Measurements from ENCODE around the gene ALOX12B. TPM values are rescaled to one million over a fixed set of nuclear protein-coding genes. Genes with fewer than 3 reads are reported as not detected.

ALOX12B gene
- total RNA-seq (2014; rRNA removed; shearing (Covaris generic); ENCODE audit: low replicate concordance), result 0.22 and 1.5 TPM in 2 replicates

GRCh38 chr17:8087075-8087951 is at the start of gene ALOX12B:
TSS of gene ALOX12B (minus strand) at chr17:8087716. CDS start at chr17:8087442, 274 bp downstream.
- Histone ChIP-seq H3K4me2 (ENCODE audit: low read depth, low read length, poor library complexity, severe bottlenecking) (no peak within 1 kb of the TSS), H3K4me1 (ENCODE audit: low read length) (peaks cover 30% of the 10 kb centered on the region), H2AFZ (ENCODE audit: low read length) (no peak within 1 kb of the TSS), H3K27ac (ENCODE audit: low read length) (no peak within 1 kb of the TSS), H3K9ac (ENCODE audit: low read length) (no peak within 1 kb of the TSS), H3K79me2 (ENCODE audit: low read length) (no peaks in the 10 kb centered on the region), H3K4me3 (ENCODE audit: low read length) (no peak within 1 kb of the TSS), H3K9me3 (ENCODE audit: low read length) (no peaks in the 10 kb centered on the region), H3K36me3 (ENCODE audit: insufficient read depth, low read length) (no peaks in the 10 kb centered on the region), H3K9me2 (replicated peaks; ENCODE audit: insufficient read depth, low read length) (no peaks in the 10 kb centered on the region), H3K27me3 (ENCODE audit: low read length) (no peaks in the 10 kb centered on the region), H4K20me1 (ENCODE audit: insufficient read depth, low read depth, low read length) (no peaks in the 10 kb centered on the region)
- DNase-seq, result no peak

- Histone ChIP-seq H3K4me2 (ENCODE audit: low read depth, low read length, poor library complexity, severe bottlenecking) (no peak overlapping the region), H4K20me1 (ENCODE audit: insufficient read depth, low read depth, low read length) (no peaks in the 10 kb centered on the region), H3K4me3 (ENCODE audit: low read length) (no peak overlapping the region), H3K36me3 (ENCODE audit: insufficient read depth, low read length) (no peaks in the 10 kb centered on the region), H3K9me3 (ENCODE audit: low read length) (no peaks in the 10 kb centered on the region), H2AFZ (ENCODE audit: low read length) (no peak overlapping the region), H3K27me3 (ENCODE audit: low read length) (no peaks in the 10 kb centered on the region), H3K79me2 (ENCODE audit: low read length) (no peaks in the 10 kb centered on the region), H3K9ac (ENCODE audit: low read length) (no peak overlapping the region), H3K9me2 (replicated peaks; ENCODE audit: insufficient read depth, low read length) (no peaks in the 10 kb centered on the region), H3K27ac (ENCODE audit: low read length) (no peak overlapping the region), H3K4me1 (ENCODE audit: low read length) (peaks cover 11% of the 10 kb centered on the region)
- DNase-seq, result no peak
Observed at GRCh38 chr17:8133941-8134340, 46.4 kb upstream of the ALOX12B start.

- H2AFZ ChIP-seq (ENCODE audit: low read length), result no peak overlapping the region
- peaks cover 12% of the 10 kb centered on the region for H3K4me1 ChIP-seq (ENCODE audit: low read length)
- H3K36me3 ChIP-seq (ENCODE audit: insufficient read depth, low read length), result no peaks in the 10 kb centered on the region
- no peaks in the 10 kb centered on the region for H3K9me3 ChIP-seq (ENCODE audit: low read length)
- no peak for DNase-seq
- no peaks in the 10 kb centered on the region for H4K20me1 ChIP-seq (ENCODE audit: insufficient read depth, low read depth, low read length)
- no peak overlapping the region for H3K4me2 ChIP-seq (ENCODE audit: low read depth, low read length, poor library complexity, severe bottlenecking)
- H3K27me3 ChIP-seq (ENCODE audit: low read length), result no peaks in the 10 kb centered on the region
- no peaks in the 10 kb centered on the region for H3K9me2 ChIP-seq (replicated peaks; ENCODE audit: insufficient read depth, low read length)
- no peak overlapping the region for H3K4me3 ChIP-seq (ENCODE audit: low read length)
- H3K9ac ChIP-seq (ENCODE audit: low read length), result no peak overlapping the region
- no peak overlapping the region for H3K27ac ChIP-seq (ENCODE audit: low read length)
- no peaks in the 10 kb centered on the region for H3K79me2 ChIP-seq (ENCODE audit: low read length)
Observed at GRCh38 chr17:8133399-8133798, 45.9 kb upstream of the ALOX12B start.

- H2AFZ ChIP-seq (ENCODE audit: low read length), result no peak overlapping the region
- H3K27ac ChIP-seq (ENCODE audit: low read length), result no peak overlapping the region
- H3K79me2 ChIP-seq (ENCODE audit: low read length), result no peaks in the 10 kb centered on the region
Observed at GRCh38 chr17:8131844-8132441, 44.4 kb upstream of the ALOX12B start.

GRCh38 chr17:8128125-8128784 is 40.7 kb upstream of the ALOX12B start:
- no peaks in the 10 kb centered on the region for H3K27me3 ChIP-seq (ENCODE audit: low read length)
- H3K79me2 ChIP-seq (ENCODE audit: low read length), result no peaks in the 10 kb centered on the region
- DNase-seq, result peak; percentile 52
- no peak overlapping the region for H2AFZ ChIP-seq (ENCODE audit: low read length)
- H4K20me1 ChIP-seq (ENCODE audit: insufficient read depth, low read depth, low read length), result no peaks in the 10 kb centered on the region
- no peak overlapping the region for H3K4me2 ChIP-seq (ENCODE audit: low read depth, low read length, poor library complexity, severe bottlenecking)
- no peak overlapping the region for H3K9ac ChIP-seq (ENCODE audit: low read length)
- H3K27ac ChIP-seq (ENCODE audit: low read length), result no peak overlapping the region
- no peaks in the 10 kb centered on the region for H3K9me2 ChIP-seq (replicated peaks; ENCODE audit: insufficient read depth, low read length)
- no peak overlapping the region for H3K4me3 ChIP-seq (ENCODE audit: low read length)
- H3K9me3 ChIP-seq (ENCODE audit: low read length), result no peaks in the 10 kb centered on the region
- H3K4me1 ChIP-seq (ENCODE audit: low read length), result peaks cover 41% of the 10 kb centered on the region
- H3K36me3 ChIP-seq (ENCODE audit: insufficient read depth, low read length), result no peaks in the 10 kb centered on the region

More at GRCh38 chr17:8131844-8132441, 44.4 kb upstream of the ALOX12B start:
- H3K27me3 ChIP-seq (ENCODE audit: low read length), result no peaks in the 10 kb centered on the region
- H3K9me2 ChIP-seq (replicated peaks; ENCODE audit: insufficient read depth, low read length), result no peaks in the 10 kb centered on the region
- no peak for DNase-seq
- H3K4me3 ChIP-seq (ENCODE audit: low read length), result no peak overlapping the region
- H3K36me3 ChIP-seq (ENCODE audit: insufficient read depth, low read length), result no peaks in the 10 kb centered on the region
- no peaks in the 10 kb centered on the region for H3K9me3 ChIP-seq (ENCODE audit: low read length)
- H3K9ac ChIP-seq (ENCODE audit: low read length), result no peak overlapping the region
- no peaks in the 10 kb centered on the region for H4K20me1 ChIP-seq (ENCODE audit: insufficient read depth, low read depth, low read length)
- peaks cover 9% of the 10 kb centered on the region for H3K4me1 ChIP-seq (ENCODE audit: low read length)
- no peak overlapping the region for H3K4me2 ChIP-seq (ENCODE audit: low read depth, low read length, poor library complexity, severe bottlenecking)

- Histone ChIP-seq H3K9ac (ENCODE audit: low read length) (peak overlapping the region; percentile 91), H3K9me3 (ENCODE audit: low read length) (no peaks in the 10 kb centered on the region), H2AFZ (ENCODE audit: low read length) (peak overlapping the region; percentile 98; the same call in 1 of the 2 replicates), H3K79me2 (ENCODE audit: low read length) (no peaks in the 10 kb centered on the region), H3K4me2 (ENCODE audit: low read depth, low read length, poor library complexity, severe bottlenecking) (peak overlapping the region; percentile 100), H3K27me3 (ENCODE audit: low read length) (no peaks in the 10 kb centered on the region), H4K20me1 (ENCODE audit: insufficient read depth, low read depth, low read length) (no peaks in the 10 kb centered on the region), H3K4me3 (ENCODE audit: low read length) (peak overlapping the region; percentile 92), H3K9me2 (replicated peaks; ENCODE audit: insufficient read depth, low read length) (no peaks in the 10 kb centered on the region), H3K4me1 (ENCODE audit: low read length) (peaks cover 57% of the 10 kb centered on the region), H3K27ac (ENCODE audit: low read length) (no peak overlapping the region), H3K36me3 (ENCODE audit: insufficient read depth, low read length) (no peaks in the 10 kb centered on the region)
- peak; percentile 84 for DNase-seq
Observed at GRCh38 chr17:8126491-8127066, 39.1 kb upstream of the ALOX12B start.

GRCh38 chr17:8125947-8126490 is 38.5 kb upstream of the ALOX12B start:
- Histone ChIP-seq H2AFZ (ENCODE audit: low read length) (peak overlapping the region; percentile 98), H3K27ac (ENCODE audit: low read length) (peak overlapping the region; percentile 60), H3K27me3 (ENCODE audit: low read length) (no peaks in the 10 kb centered on the region), H3K4me1 (ENCODE audit: low read length) (peaks cover 59% of the 10 kb centered on the region), H3K79me2 (ENCODE audit: low read length) (no peaks in the 10 kb centered on the region), H3K9me3 (ENCODE audit: low read length) (no peaks in the 10 kb centered on the region), H3K36me3 (ENCODE audit: insufficient read depth, low read length) (no peaks in the 10 kb centered on the region), H4K20me1 (ENCODE audit: insufficient read depth, low read depth, low read length) (no peaks in the 10 kb centered on the region), H3K9me2 (replicated peaks; ENCODE audit: insufficient read depth, low read length) (no peaks in the 10 kb centered on the region), H3K9ac (ENCODE audit: low read length) (peak overlapping the region; percentile 91), H3K4me3 (ENCODE audit: low read length) (peak overlapping the region; percentile 92), H3K4me2 (ENCODE audit: low read depth, low read length, poor library complexity, severe bottlenecking) (peak overlapping the region; percentile 100)
- peak; percentile 71 for DNase-seq

Measured in Karpas-422 (cell line).